Neural progenitor cell (in vitro differentiated cells): ENCODE results near the gene CAMK2N1. TPM values are rescaled to one million over a fixed set of nuclear protein-coding genes. Genes with fewer than 3 reads are reported as not detected.

Source experiments
- DNase-seq: peaks from one replicate; pipeline ENCODE4 v3.0.0-alpha.2; 2016; ENCODE audit warnings: low spot score
- H2AFZ ChIP-seq: fragments of 200-600 bp; sonication (generic); replicated peaks from 2 replicates; pipeline ENCODE4 v1.6.1; 2016; ENCODE audit warnings: antibody characterized with exemption
- H3F3A ChIP-seq: fragments of 200-600 bp; sonication (generic); 2 replicates; pipeline ENCODE4 v1.6.1; 2016; ENCODE audit warnings: antibody characterized with exemption, low read depth
- H3K27ac ChIP-seq: fragments of 200-600 bp; sonication (generic); 2 replicates; pipeline ENCODE4 v1.5.1; 2016; ENCODE audit warnings: mild to moderate bottlenecking
- H3K27me3 ChIP-seq: fragments of 200-600 bp; sonication (generic); 2 replicates; pipeline ENCODE4 v1.6.1; 2016; ENCODE audit warnings: mild to moderate bottlenecking, moderate library complexity
- H3K36me3 ChIP-seq: fragments of 200-600 bp; sonication (generic); 2 replicates; pipeline ENCODE4 v1.5.1; 2016
- H3K4me1 ChIP-seq: fragments of 200-600 bp; sonication (generic); 2 replicates; pipeline ENCODE4 v1.6.1; 2016; ENCODE audit warnings: mixed run types
- H3K4me2 ChIP-seq: fragments of 200-600 bp; sonication (generic); 2 replicates; pipeline ENCODE4 v1.6.1; 2016
- H3K4me3 ChIP-seq: fragments of 200-600 bp; sonication (generic); 2 replicates; pipeline ENCODE4 v1.5.1; 2016
- H3K79me2 ChIP-seq: fragments of 200-600 bp; sonication (generic); 2 replicates; pipeline ENCODE4 v1.6.1; 2016; ENCODE audit warnings: low read depth
- H3K9ac ChIP-seq: fragments of 200-600 bp; sonication (generic); 2 replicates; pipeline ENCODE4 v1.6.1; 2016
- H3K9me3 ChIP-seq: fragments of 200-600 bp; sonication (generic); 2 replicates; pipeline ENCODE4 v1.5.1; 2016; ENCODE audit warnings: low read depth
- H4K20me1 ChIP-seq: fragments of 200-600 bp; sonication (generic); 2 replicates; pipeline ENCODE4 v1.6.1; 2016; ENCODE audit warnings: low read depth
- H3K27ac Mint-ChIP-seq: 3 replicates; pipeline ENCODE4 v1.8.0; 2021; ENCODE audit warnings: mixed read lengths
- H3K27me3 Mint-ChIP-seq: 2 replicates; pipeline ENCODE4 v1.8.0; 2022; ENCODE audit warnings: low read depth, mild to moderate bottlenecking, inconsistent platforms, moderate library complexity, mixed read lengths; ENCODE audit not compliant: insufficient read depth
- H3K36me3 Mint-ChIP-seq: 3 replicates; pipeline ENCODE4 v1.8.0; 2021; ENCODE audit warnings: mixed read lengths
- H3K4me1 Mint-ChIP-seq: 3 replicates; pipeline ENCODE4 v1.8.0; 2021; ENCODE audit warnings: mixed read lengths
- H3K4me3 Mint-ChIP-seq: 3 replicates; pipeline ENCODE4 v1.8.0; 2021; ENCODE audit warnings: mild to moderate bottlenecking, moderate library complexity, mixed read lengths
- H3K9me3 Mint-ChIP-seq: 3 replicates; pipeline ENCODE4 v1.8.0; 2020; ENCODE audit warnings: mixed read lengths
- EZH2 ChIP-seq: fragments of 200-600 bp; sonication (generic); IDR thresholded peaks from 2 replicates; pipeline ENCODE4 v1.6.1; 2017; ENCODE audit warnings: antibody characterized with exemption, mild to moderate bottlenecking, moderate library complexity
- EZH2phosphoT487 ChIP-seq: fragments of 200-600 bp; sonication (generic); IDR thresholded peaks from 2 replicates; pipeline ENCODE4 v1.6.1; 2017; ENCODE audit warnings: antibody characterized with exemption
- total RNA-seq: library from RNA; depleted of rRNA; stranded (reverse); fragments of >200 nt; gene quantifications from 2 replicates; pipeline ENCODE4 v1.2.3, GENCODE V29; 2015; ENCODE audit warnings: low replicate concordance
- TF ChIP-seq, protein P1 (sequence below): fragments of 200-600 bp; sonication (generic); IDR thresholded peaks from 2 replicates; pipeline ENCODE4 v1.5.1; 2017; ENCODE audit warnings: antibody characterized with exemption, mild to moderate bottlenecking

Gene CAMK2N1
- total RNA-seq, 1 donor from 2014 or later, result 11.4 TPM

- Histone ChIP-seq H3F3A (peaks cover 54% of the 10 kb centered on the region), H3K4me3 (peak overlapping the region; percentile 95), H3K79me2 (peaks cover 4% of the 10 kb centered on the region), H3K4me1 (peaks cover 24% of the 10 kb centered on the region), H3K36me3 (no peaks in the 10 kb centered on the region), H2AFZ (peak overlapping the region; percentile 5), H3K4me2 (peak overlapping the region; percentile 94), H3K27me3 (peaks cover 90% of the 10 kb centered on the region), H3K27ac (no peak overlapping the region), H3K9ac (no peak overlapping the region), H4K20me1 (peaks cover 33% of the 10 kb centered on the region), H3K9me3 (no peaks in the 10 kb centered on the region)
- Mint-ChIP-seq H3K9me3 (no peaks in the 10 kb centered on the region), H3K4me3 (peak overlapping the region; percentile 95), H3K27me3 (peaks cover 30% of the 10 kb centered on the region), H3K27ac (peak overlapping the region; percentile 57), H3K36me3 (peaks cover 3% of the 10 kb centered on the region), H3K4me1 (peaks cover 30% of the 10 kb centered on the region)
- TF ChIP-seq, protein P1, sequence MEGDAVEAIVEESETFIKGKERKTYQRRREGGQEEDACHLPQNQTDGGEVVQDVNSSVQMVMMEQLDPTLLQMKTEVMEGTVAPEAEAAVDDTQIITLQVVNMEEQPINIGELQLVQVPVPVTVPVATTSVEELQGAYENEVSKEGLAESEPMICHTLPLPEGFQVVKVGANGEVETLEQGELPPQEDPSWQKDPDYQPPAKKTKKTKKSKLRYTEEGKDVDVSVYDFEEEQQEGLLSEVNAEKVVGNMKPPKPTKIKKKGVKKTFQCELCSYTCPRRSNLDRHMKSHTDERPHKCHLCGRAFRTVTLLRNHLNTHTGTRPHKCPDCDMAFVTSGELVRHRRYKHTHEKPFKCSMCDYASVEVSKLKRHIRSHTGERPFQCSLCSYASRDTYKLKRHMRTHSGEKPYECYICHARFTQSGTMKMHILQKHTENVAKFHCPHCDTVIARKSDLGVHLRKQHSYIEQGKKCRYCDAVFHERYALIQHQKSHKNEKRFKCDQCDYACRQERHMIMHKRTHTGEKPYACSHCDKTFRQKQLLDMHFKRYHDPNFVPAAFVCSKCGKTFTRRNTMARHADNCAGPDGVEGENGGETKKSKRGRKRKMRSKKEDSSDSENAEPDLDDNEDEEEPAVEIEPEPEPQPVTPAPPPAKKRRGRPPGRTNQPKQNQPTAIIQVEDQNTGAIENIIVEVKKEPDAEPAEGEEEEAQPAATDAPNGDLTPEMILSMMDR, result no peak
- TF ChIP-seq EZH2phosphoT487, result no peak
- peak; percentile 80 for TF ChIP-seq EZH2
- DNase-seq, result peak; percentile 69
These were observed 1.2 kb downstream of the CAMK2N1 start for GRCh38 chr1:20484519-20485462.

- H3K27me3 Mint-ChIP-seq, result peaks cover 30% of the 10 kb centered on the region
- peak overlapping the region; percentile 57 for H3K27ac Mint-ChIP-seq
These were observed 2.0 kb downstream of the CAMK2N1 start for GRCh38 chr1:20483833-20484518.

DNA sequence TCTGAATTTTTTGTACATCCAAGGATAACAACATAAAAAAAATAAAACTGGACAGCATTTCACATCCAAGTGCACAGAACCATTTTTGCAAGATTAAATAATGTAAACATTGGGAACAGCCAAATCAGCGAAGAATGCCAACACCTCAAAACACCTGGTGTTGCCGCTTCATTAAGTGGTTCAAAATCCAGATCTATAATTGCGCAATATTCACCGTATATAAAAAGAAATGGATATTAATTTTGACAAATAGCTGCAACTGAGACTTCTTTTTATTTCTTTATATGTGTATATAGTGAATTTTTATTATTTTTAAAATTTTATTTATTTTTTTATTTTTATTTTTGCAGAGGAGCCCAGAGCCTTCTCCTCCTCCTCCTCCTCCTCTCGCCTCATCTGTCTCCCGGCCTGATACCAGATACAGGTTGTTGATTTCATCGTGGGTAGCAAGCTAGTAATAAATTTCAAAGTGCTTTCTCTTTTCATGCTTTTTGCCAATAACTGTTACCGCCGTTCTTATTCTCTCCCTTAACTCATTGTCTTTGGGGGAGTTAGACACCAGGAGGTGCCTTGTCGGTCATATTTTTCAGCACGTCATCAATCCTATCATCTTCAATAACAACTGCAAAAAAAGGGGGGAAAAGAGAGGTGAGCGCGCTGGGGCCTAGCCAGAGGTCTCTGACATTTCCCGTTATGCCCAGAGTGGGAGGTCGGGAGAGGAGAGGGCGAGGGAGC lies 2.7 kb downstream of the CAMK2N1 start:
- Mint-ChIP-seq H3K27ac (no peak overlapping the region), H3K9me3 (no peaks in the 10 kb centered on the region), H3K4me3 (peak overlapping the region; percentile 95), H3K36me3 (peaks cover 3% of the 10 kb centered on the region), H3K4me1 (peaks cover 38% of the 10 kb centered on the region), H3K27me3 (peaks cover 30% of the 10 kb centered on the region)
- Histone ChIP-seq H3K36me3 (no peaks in the 10 kb centered on the region), H3K4me3 (peak overlapping the region; percentile 95), H3K4me1 (peaks cover 29% of the 10 kb centered on the region), H4K20me1 (peaks cover 33% of the 10 kb centered on the region), H3K4me2 (peak overlapping the region; percentile 94), H2AFZ (no peak overlapping the region), H3F3A (peaks cover 54% of the 10 kb centered on the region), H3K79me2 (peaks cover 4% of the 10 kb centered on the region), H3K27me3 (peaks cover 88% of the 10 kb centered on the region), H3K9me3 (no peaks in the 10 kb centered on the region), H3K9ac (no peak overlapping the region), H3K27ac (no peak overlapping the region)
- no peak for TF ChIP-seq EZH2
- TF ChIP-seq EZH2phosphoT487, result no peak
- TF ChIP-seq, protein P1, result no peak
- DNase-seq, result no peak

More at GRCh38 chr1:20483833-20484518, 2.0 kb downstream of the CAMK2N1 start:
- H3K9me3 ChIP-seq, result no peaks in the 10 kb centered on the region
- H3K4me2 ChIP-seq, result peak overlapping the region; percentile 94
- no peak overlapping the region for H3K9ac ChIP-seq
- no peaks in the 10 kb centered on the region for H3K36me3 ChIP-seq
- peak; percentile 72 for DNase-seq
- no peaks in the 10 kb centered on the region for H3K9me3 Mint-ChIP-seq
- H4K20me1 ChIP-seq, result peaks cover 33% of the 10 kb centered on the region
- peak overlapping the region; percentile 95 for H3K4me3 Mint-ChIP-seq
- H3K4me1 ChIP-seq, result peaks cover 29% of the 10 kb centered on the region
- peaks cover 88% of the 10 kb centered on the region for H3K27me3 ChIP-seq
- peaks cover 4% of the 10 kb centered on the region for H3K79me2 ChIP-seq
- H3K4me3 ChIP-seq, result peak overlapping the region; percentile 95
- H3K27ac ChIP-seq, result no peak overlapping the region
- H2AFZ ChIP-seq, result peak overlapping the region; percentile 5
- TF ChIP-seq EZH2 (peak; percentile 2), EZH2phosphoT487 (no peak)
- TF ChIP-seq, protein P1, result peak; percentile 40
- peaks cover 54% of the 10 kb centered on the region for H3F3A ChIP-seq
- peaks cover 36% of the 10 kb centered on the region for H3K4me1 Mint-ChIP-seq
- peaks cover 3% of the 10 kb centered on the region for H3K36me3 Mint-ChIP-seq
